ENCODE results near the gene FAM20C. TPM values are rescaled to one million over a fixed set of nuclear protein-coding genes. Genes with fewer than 3 reads are reported as not detected.
A peak's percentile ranks its signal among the peaks of the same experiment; 100 is the strongest.

Gene FAM20C
- total RNA-seq, 1 experiment from 2014 or later, result 8.8 TPM

DNA sequence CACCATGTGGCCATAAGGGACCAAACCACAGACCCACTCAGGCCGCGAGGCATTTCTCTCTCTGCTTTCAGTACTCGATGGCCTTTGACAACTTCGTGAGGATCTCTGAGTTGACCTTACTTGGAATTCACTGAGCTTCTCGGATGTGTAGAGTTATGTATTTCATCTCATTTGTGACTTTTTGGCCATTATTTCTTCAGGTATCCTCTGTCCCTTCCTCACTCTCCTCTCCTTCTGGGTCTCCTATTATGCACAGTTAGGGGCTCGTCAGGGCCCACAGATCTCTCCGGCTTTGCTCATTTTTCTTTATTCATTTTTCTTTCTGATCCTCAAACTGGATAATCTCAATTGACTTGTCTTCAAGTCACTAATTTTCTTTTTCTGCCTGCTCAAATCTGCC, 81.0 kb downstream of the FAM20C start:
- DNase-seq (ENCODE audit: unreplicated experiment), result no peak
- Mint-ChIP-seq H3K4me1 (ENCODE audit: insufficient read depth, unreplicated experiment) (no peaks in the 10 kb centered on the region), H3K4me3 (ENCODE audit: unreplicated experiment) (no peak overlapping the region), H3K36me3 (ENCODE audit: insufficient read depth, unreplicated experiment) (no peaks in the 10 kb centered on the region), H3K27me3 (ENCODE audit: insufficient read depth, unreplicated experiment) (peaks cover 12% of the 10 kb centered on the region), H3K9me3 (ENCODE audit: unreplicated experiment) (peaks cover 5% of the 10 kb centered on the region), H3K27ac (ENCODE audit: low read depth, unreplicated experiment) (no peak overlapping the region)
- BruUV-seq (replicated peaks), result no TSS peak
- POLR2A ChIA-PET, result no interaction called here
- TF ChIP-seq, protein P1, sequence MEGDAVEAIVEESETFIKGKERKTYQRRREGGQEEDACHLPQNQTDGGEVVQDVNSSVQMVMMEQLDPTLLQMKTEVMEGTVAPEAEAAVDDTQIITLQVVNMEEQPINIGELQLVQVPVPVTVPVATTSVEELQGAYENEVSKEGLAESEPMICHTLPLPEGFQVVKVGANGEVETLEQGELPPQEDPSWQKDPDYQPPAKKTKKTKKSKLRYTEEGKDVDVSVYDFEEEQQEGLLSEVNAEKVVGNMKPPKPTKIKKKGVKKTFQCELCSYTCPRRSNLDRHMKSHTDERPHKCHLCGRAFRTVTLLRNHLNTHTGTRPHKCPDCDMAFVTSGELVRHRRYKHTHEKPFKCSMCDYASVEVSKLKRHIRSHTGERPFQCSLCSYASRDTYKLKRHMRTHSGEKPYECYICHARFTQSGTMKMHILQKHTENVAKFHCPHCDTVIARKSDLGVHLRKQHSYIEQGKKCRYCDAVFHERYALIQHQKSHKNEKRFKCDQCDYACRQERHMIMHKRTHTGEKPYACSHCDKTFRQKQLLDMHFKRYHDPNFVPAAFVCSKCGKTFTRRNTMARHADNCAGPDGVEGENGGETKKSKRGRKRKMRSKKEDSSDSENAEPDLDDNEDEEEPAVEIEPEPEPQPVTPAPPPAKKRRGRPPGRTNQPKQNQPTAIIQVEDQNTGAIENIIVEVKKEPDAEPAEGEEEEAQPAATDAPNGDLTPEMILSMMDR (IDR thresholded peaks at IDR 0.05; ENCODE audit: unreplicated experiment), result no peak
- intact Hi-C loops (cut with micrococcal nuclease), result no loop called here
- CTCF ChIA-PET, result interaction anchor here (0.7 kb wide), 2 partner anchors 53 to 770 kb away, joined by 3 read pairs; no protein-coding TSS in a partner anchor

DNA sequence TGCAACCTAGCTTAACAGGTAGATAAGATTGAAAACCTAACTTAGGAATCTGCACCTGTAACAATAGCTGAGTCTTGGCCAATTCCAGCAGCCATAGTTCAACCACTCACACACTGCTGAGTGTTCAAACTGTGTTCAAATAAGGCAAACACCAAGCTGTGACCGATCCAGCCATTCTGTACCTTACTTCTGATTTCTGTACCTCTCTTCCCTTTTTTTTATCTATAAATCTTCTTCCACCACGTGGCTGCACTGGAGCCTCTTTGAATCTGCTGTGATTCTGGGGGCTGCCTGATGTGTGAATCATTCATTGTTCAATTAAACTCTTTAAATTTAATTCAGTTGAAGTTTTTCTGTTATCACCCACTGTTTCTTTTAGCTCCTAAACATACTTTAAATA, 81.9 kb downstream of the FAM20C start:
- POLR2A ChIA-PET, result interaction anchor here (0.7 kb wide), 1 partner anchor 1938 kb away, joined by 3 read pairs; no protein-coding TSS in a partner anchor
- CTCF ChIA-PET, result interaction anchor here (0.6 to 1.1 kb wide), 2 partner anchors 10 to 59 kb away, joined by 4 read pairs; no protein-coding TSS in a partner anchor
- peaks cover 5% of the 10 kb centered on the region for H3K9me3 Mint-ChIP-seq (ENCODE audit: unreplicated experiment)
- no peaks in the 10 kb centered on the region for H3K4me1 Mint-ChIP-seq (ENCODE audit: insufficient read depth, unreplicated experiment)
- no peak for DNase-seq (ENCODE audit: unreplicated experiment)
- H3K27me3 Mint-ChIP-seq (ENCODE audit: insufficient read depth, unreplicated experiment), result peaks cover 10% of the 10 kb centered on the region
- no TSS peak for BruUV-seq (replicated peaks)
- TF ChIP-seq, protein P1 (IDR thresholded peaks at IDR 0.05; ENCODE audit: unreplicated experiment), result no peak
- intact Hi-C loops (cut with micrococcal nuclease), result no loop called here
- no peak overlapping the region for H3K27ac Mint-ChIP-seq (ENCODE audit: low read depth, unreplicated experiment)
- H3K36me3 Mint-ChIP-seq (ENCODE audit: insufficient read depth, unreplicated experiment), result no peaks in the 10 kb centered on the region
- no peak overlapping the region for H3K4me3 Mint-ChIP-seq (ENCODE audit: unreplicated experiment)

DNA sequence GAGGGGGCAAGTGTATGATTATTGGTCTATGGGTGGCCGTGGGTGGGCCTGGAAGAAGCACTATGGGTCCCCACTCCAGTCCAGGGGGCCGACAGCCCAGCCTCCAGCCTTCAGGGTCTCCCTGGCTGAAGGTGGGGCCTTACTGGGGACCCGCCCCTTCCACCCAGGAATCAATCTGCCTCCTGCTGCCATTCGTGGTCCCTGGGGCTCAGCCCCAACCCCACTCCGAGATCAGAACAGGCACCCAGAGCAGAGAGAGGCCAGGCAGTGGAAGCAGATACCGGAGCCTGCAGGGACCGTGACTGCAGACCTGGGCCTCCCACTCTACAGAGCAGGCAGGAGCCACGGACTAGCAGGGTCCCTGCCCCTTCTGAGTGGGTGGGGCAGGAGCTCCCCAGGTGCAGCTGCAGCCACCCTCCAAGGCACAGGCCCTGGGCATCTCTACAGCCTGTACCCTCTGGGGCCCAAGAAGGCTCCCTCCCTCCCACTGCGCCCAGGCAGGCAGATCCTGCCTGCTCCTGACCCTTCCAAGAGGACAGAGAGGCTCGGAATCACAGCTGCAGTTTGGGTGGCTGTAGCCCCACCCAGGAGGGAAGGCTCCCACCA, 84.0 kb downstream of the FAM20C start:
- POLR2A ChIA-PET, result interaction anchor here (1.2 kb wide), 1 partner anchor 84 kb away, joined by 4 read pairs; the partner anchor contains the start of gene FAM20C
- H3K4me1 Mint-ChIP-seq (ENCODE audit: insufficient read depth, unreplicated experiment), result no peaks in the 10 kb centered on the region
- intact Hi-C loops (cut with micrococcal nuclease), result no loop called here
- H3K27me3 Mint-ChIP-seq (ENCODE audit: insufficient read depth, unreplicated experiment), result peaks cover 10% of the 10 kb centered on the region
- CTCF ChIA-PET, result interaction anchor here (0.6 to 1.0 kb wide), 2 partner anchors 12 to 211 kb away, joined by 3 to 4 read pairs; no protein-coding TSS in a partner anchor
- TF ChIP-seq, protein P1 (IDR thresholded peaks at IDR 0.05; ENCODE audit: unreplicated experiment), result no peak
- peaks cover 5% of the 10 kb centered on the region for H3K9me3 Mint-ChIP-seq (ENCODE audit: unreplicated experiment)
- H3K27ac Mint-ChIP-seq (ENCODE audit: low read depth, unreplicated experiment), result no peak overlapping the region
- no TSS peak for BruUV-seq (replicated peaks)
- H3K4me3 Mint-ChIP-seq (ENCODE audit: unreplicated experiment), result no peak overlapping the region
- no peaks in the 10 kb centered on the region for H3K36me3 Mint-ChIP-seq (ENCODE audit: insufficient read depth, unreplicated experiment)
- no peak for DNase-seq (ENCODE audit: unreplicated experiment)

DNA sequence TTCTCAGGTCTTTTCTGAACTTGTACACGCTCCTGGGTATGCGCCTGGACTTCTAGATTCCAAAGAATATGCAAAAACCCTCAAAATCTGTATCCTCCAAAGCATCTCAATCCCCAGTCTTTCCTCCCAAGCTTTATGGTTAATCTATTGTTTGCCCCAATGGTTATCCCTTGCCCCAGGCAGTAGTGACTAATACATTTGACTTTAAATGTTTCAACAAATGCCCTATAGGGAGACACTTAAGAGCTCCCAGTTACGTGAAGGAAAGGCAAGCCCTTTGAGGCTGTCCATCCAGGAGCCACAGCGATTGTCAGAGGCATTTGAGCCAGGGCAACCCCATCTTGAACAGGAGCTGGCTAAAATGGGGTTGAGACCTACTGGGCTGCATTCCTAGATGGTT, 84.9 kb downstream of the FAM20C start:
- Mint-ChIP-seq H3K27me3 (ENCODE audit: insufficient read depth, unreplicated experiment) (peaks cover 10% of the 10 kb centered on the region), H3K36me3 (ENCODE audit: insufficient read depth, unreplicated experiment) (no peaks in the 10 kb centered on the region), H3K27ac (ENCODE audit: low read depth, unreplicated experiment) (no peak overlapping the region), H3K4me3 (ENCODE audit: unreplicated experiment) (no peak overlapping the region), H3K4me1 (ENCODE audit: insufficient read depth, unreplicated experiment) (no peaks in the 10 kb centered on the region), H3K9me3 (ENCODE audit: unreplicated experiment) (peaks cover 5% of the 10 kb centered on the region)
- intact Hi-C loops (cut with micrococcal nuclease), result no loop called here
- TF ChIP-seq, protein P1 (IDR thresholded peaks at IDR 0.05; ENCODE audit: unreplicated experiment), result no peak
- BruUV-seq (replicated peaks), result no TSS peak
- ChIA-PET CTCF (interaction anchor here (1.4 kb wide), 1 partner anchor 11 kb away, joined by 3 read pairs; no protein-coding TSS in a partner anchor), POLR2A (interaction anchor here (1.2 kb wide), 1 partner anchor 85 kb away, joined by 4 read pairs; the partner anchor contains the start of gene FAM20C)
- DNase-seq (ENCODE audit: unreplicated experiment), result peak; percentile 21
